Natural killer cell (primary cell): Measurements from ENCODE around the gene SAMD13. TPM values are rescaled to one million over a fixed set of nuclear protein-coding genes. Genes with fewer than 3 reads are reported as not detected.

ENCODE experiments used
- ATAC-seq, 3 donors: fragments of 150-1000 bp in 2 of 3; fragments of 200-7000 bp in 1 of 3; cut with Tn5 transposase; 1 replicate in 1 of 3; 2 replicates in 2 of 3; pipeline ENCODE4 v1.10.0; 2021; ENCODE audit warnings: mild to moderate bottlenecking in 2 of 3, moderate library complexity in 2 of 3
- DNase-seq, 2 donors: peaks; one replicate each; pipeline versions ENCODE4 v3.0.0 to v3.0.0-alpha.2; 2013 to 2021; ENCODE audit warnings: mixed read lengths in 1 of 2
- H3K27ac ChIP-seq: one replicate; pipeline ENCODE4 v1.5.1; 2013; ENCODE audit warnings: mild to moderate bottlenecking, low read length
- H3K27me3 ChIP-seq: one replicate; pipeline ENCODE4 v1.6.1; 2013; ENCODE audit warnings: low read length; ENCODE audit not compliant: control insufficient read depth, insufficient read depth
- H3K36me3 ChIP-seq: one replicate; pipeline ENCODE4 v1.6.1; 2013; ENCODE audit warnings: low read length; ENCODE audit not compliant: control insufficient read depth, insufficient read depth
- H3K4me1 ChIP-seq: one replicate; pipeline ENCODE4 v1.6.1; 2013; ENCODE audit warnings: low read length; ENCODE audit not compliant: control insufficient read depth, insufficient read depth
- H3K4me3 ChIP-seq: one replicate; pipeline ENCODE4 v1.5.1; 2013; ENCODE audit warnings: low read length
- H3K9me3 ChIP-seq: one replicate; pipeline ENCODE4 v1.6.1; 2013; ENCODE audit warnings: low read length; ENCODE audit not compliant: control insufficient read depth, insufficient read depth
- H3K27ac Mint-ChIP-seq, 2 donors: one replicate each; pipeline ENCODE4 v1.8.0; 2022; ENCODE audit warnings: mild to moderate bottlenecking in 2 of 2, mixed read lengths in 2 of 2, moderate library complexity in 1 of 2
- H3K27me3 Mint-ChIP-seq, 2 donors: one replicate each; pipeline ENCODE4 v1.8.0; 2022; ENCODE audit warnings: low read depth in 2 of 2, mixed read lengths in 2 of 2
- H3K36me3 Mint-ChIP-seq: one replicate; pipeline ENCODE4 v1.8.0; 2022; ENCODE audit warnings: mixed read lengths
- H3K4me1 Mint-ChIP-seq, 2 donors: one replicate each; pipeline ENCODE4 v1.8.0; 2022; ENCODE audit warnings: mixed read lengths in 2 of 2
- H3K4me3 Mint-ChIP-seq: one replicate; pipeline ENCODE4 v1.8.0; 2022; ENCODE audit warnings: mild to moderate bottlenecking, moderate library complexity, mixed read lengths
- H3K9me3 Mint-ChIP-seq, 2 donors: one replicate each; pipeline ENCODE4 v1.8.0; 2022; ENCODE audit warnings: mixed read lengths in 2 of 2
- WGBS: methylation state at CpG from one replicate; pipeline ENCODE4 v1.1.7; 2013; ENCODE audit warnings: missing lambda C conversion rate; ENCODE audit not compliant: insufficient coverage; 5-methylcytosine and 5-hydroxymethylcytosine counted together
- intact Hi-C: fragments of 100-400 bp; cut with micrococcal nuclease; formaldehyde crosslinking; loops from one replicate; pipeline ENCODE4 v1.14.2; 2022
- total RNA-seq, 4 donors: library from RNA; stranded (reverse); fragments of 120-200 nt in 1 of 4; gene quantifications; one replicate each; pipeline versions ENCODE4 v1.2.3 to v1.2.4, GENCODE V29; 2013 to 2022
- TF ChIP-seq, protein P1 (sequence below): fragments of 200-600 bp; IDR thresholded peaks from one replicate; pipeline ENCODE4 v1.8.0; 2022; ENCODE audit warnings: antibody characterized with exemption

The SAMD13 gene
- total RNA-seq, 3 donors from 2014 or later (not counting 1 experiment from before 2014, with no cell fraction given): 0.40 TPM; not detected in 2

DNA sequence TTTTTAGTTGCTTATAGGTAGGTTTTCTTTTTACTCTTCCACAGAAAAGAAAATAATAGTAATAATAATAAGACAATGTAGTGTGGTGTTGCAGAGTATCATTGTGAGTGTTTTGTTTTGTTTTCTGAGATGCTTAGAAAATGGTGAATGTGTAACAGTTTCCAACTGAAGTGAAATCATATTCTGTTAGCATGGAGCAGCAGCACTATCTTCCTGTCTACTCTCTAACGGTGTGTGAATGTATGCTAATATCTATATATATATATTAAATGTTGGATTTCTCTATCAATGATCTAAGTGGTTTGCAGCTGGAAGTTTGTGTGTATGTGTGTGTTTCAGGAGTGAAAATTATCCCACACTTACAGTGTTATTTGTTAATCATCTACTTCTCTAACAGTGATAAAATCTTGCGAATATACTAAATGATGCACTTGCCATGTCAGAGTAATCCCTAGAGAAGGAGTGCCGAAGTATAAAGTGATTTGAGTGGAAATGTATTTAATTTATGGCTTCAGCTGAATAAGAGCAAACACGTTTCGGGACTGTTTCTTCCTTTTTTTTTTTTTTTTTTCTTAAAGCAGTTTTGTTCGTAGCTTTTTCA lies 377 bp downstream of the SAMD13 start:
- peak overlapping the region; percentile 71 for H3K4me3 Mint-ChIP-seq

GRCh38 chr1:84303314-84303830 lies 1.9 kb downstream of the SAMD13 start:
- Histone ChIP-seq H3K36me3 (no peaks in the 10 kb centered on the region), H3K27me3 (peaks cover 2% of the 10 kb centered on the region), H3K27ac (peak overlapping the region; percentile 15), H3K4me1 (peaks cover 7% of the 10 kb centered on the region), H3K4me3 (peak overlapping the region; percentile 9), H3K9me3 (no peaks in the 10 kb centered on the region)
- Mint-ChIP-seq H3K4me1 (peaks cover 22 to 35% of the 10 kb centered on the region in 2 donors), H3K27ac (peak overlapping the region; percentile 10 to 80), H3K4me3 (peak overlapping the region; percentile 71), H3K9me3 (peaks cover 0 to 5% of the 10 kb centered on the region in 2 donors), H3K36me3 (no peaks in the 10 kb centered on the region), H3K27me3 (no peaks in the 10 kb centered on the region)
- DNase-seq (peak in 1 of 2 donors; percentile 13), ATAC-seq (no peak)
- intact Hi-C loops: loop anchor here (2.0 to 10.0 kb wide), 2 partner anchors 131 to 159 kb away; partner anchors contain the start of gene PRKACB
- 14% methylated on average over 2 of the region's 3 CpGs for WGBS
- TF ChIP-seq, protein P1, sequence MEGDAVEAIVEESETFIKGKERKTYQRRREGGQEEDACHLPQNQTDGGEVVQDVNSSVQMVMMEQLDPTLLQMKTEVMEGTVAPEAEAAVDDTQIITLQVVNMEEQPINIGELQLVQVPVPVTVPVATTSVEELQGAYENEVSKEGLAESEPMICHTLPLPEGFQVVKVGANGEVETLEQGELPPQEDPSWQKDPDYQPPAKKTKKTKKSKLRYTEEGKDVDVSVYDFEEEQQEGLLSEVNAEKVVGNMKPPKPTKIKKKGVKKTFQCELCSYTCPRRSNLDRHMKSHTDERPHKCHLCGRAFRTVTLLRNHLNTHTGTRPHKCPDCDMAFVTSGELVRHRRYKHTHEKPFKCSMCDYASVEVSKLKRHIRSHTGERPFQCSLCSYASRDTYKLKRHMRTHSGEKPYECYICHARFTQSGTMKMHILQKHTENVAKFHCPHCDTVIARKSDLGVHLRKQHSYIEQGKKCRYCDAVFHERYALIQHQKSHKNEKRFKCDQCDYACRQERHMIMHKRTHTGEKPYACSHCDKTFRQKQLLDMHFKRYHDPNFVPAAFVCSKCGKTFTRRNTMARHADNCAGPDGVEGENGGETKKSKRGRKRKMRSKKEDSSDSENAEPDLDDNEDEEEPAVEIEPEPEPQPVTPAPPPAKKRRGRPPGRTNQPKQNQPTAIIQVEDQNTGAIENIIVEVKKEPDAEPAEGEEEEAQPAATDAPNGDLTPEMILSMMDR: no peak

More for the DNA sequence above, 377 bp downstream of the SAMD13 start:
- Mint-ChIP-seq H3K27ac (peak overlapping the region in 1 of 2 donors; percentile 80), H3K27me3 (peaks cover 2 to 8% of the 10 kb centered on the region in 2 donors), H3K9me3 (no peaks in the 10 kb centered on the region), H3K4me1 (peaks cover 28 to 45% of the 10 kb centered on the region in 2 donors), H3K36me3 (no peaks in the 10 kb centered on the region)
- TF ChIP-seq, protein P1: no peak
- DNase-seq (peak in 1 of 2 donors; percentile 6), ATAC-seq (no peak)
- intact Hi-C loops: loop anchor here (2.0 to 10.0 kb wide), 2 partner anchors 133 to 157 kb away; partner anchors contain the start of gene PRKACB
- 20% methylated on average over 4 of the region's 6 CpGs for WGBS
- Histone ChIP-seq H3K4me1 (peaks cover 7% of the 10 kb centered on the region), H3K27me3 (peaks cover 2% of the 10 kb centered on the region), H3K4me3 (peak overlapping the region; percentile 10), H3K27ac (no peak overlapping the region), H3K36me3 (no peaks in the 10 kb centered on the region), H3K9me3 (no peaks in the 10 kb centered on the region)

- Mint-ChIP-seq H3K9me3 (peaks cover 0 to 5% of the 10 kb centered on the region in 2 donors), H3K4me1 (peaks cover 12% of the 10 kb centered on the region in 2 donors), H3K27ac (no peak overlapping the region), H3K27me3 (peaks cover 0 to 3% of the 10 kb centered on the region in 2 donors), H3K4me3 (no peak overlapping the region), H3K36me3 (no peaks in the 10 kb centered on the region)
- H3K27me3 ChIP-seq: no peaks in the 10 kb centered on the region
- no peaks in the 10 kb centered on the region for H3K4me1 ChIP-seq
- no peak for ATAC-seq
- TF ChIP-seq, protein P1: no peak
- WGBS: 100% methylated on average over 2 of the region's 2 CpGs
- intact Hi-C loops: loop anchor here (10.0 kb wide), 1 partner anchor 127 kb away; no protein-coding TSS in a partner anchor
- H3K36me3 ChIP-seq: no peaks in the 10 kb centered on the region
- no peaks in the 10 kb centered on the region for H3K9me3 ChIP-seq
- no peak for DNase-seq
- H3K4me3 ChIP-seq: no peak overlapping the region
- no peak overlapping the region for H3K27ac ChIP-seq
Measured at GRCh38 chr1:84307398-84307797, 5.9 kb downstream of the SAMD13 start.
